Measurements from ENCODE around the gene BEST3.
"Not testable (repeated sequence)": the region's sequence is repeated elsewhere in the genome, so short reads cannot be mapped to it uniquely, and the experiment has no call there.

Gene BEST3

GRCh38 chr12:69630191-69630590 lies 68.9 kb downstream of the BEST3 start:
- H3K27ac Mint-ChIP-seq (ENCODE audit: low read depth): no peak overlapping the region
- H3K4me1 Mint-ChIP-seq: no peaks in the 10 kb centered on the region
- H3K27me3 Mint-ChIP-seq: peaks cover 12% of the 10 kb centered on the region
- ATAC-seq (replicated peaks; ENCODE audit: extremely low read depth, poor library complexity, severe bottlenecking) (no peak), DNase-seq (ENCODE audit: low spot score in 2 of 2) (no peak)
- no peaks in the 10 kb centered on the region for H3K9me3 Mint-ChIP-seq
- H3K4me3 Mint-ChIP-seq: no peak overlapping the region
- H3K36me3 Mint-ChIP-seq (ENCODE audit: insufficient read depth): no peaks in the 10 kb centered on the region

GRCh38 chr12:69627501-69627900 lies 71.6 kb downstream of the BEST3 start:
- H3K27me3 Mint-ChIP-seq: peaks cover 22% of the 10 kb centered on the region
- H3K36me3 Mint-ChIP-seq (ENCODE audit: insufficient read depth): no peaks in the 10 kb centered on the region
- H3K9me3 Mint-ChIP-seq: no peaks in the 10 kb centered on the region
- DNase-seq (ENCODE audit: low spot score in 2 of 2) (no peak), ATAC-seq (replicated peaks; ENCODE audit: extremely low read depth, poor library complexity, severe bottlenecking) (no peak)
- H3K4me1 Mint-ChIP-seq: no peaks in the 10 kb centered on the region
- H3K4me3 Mint-ChIP-seq: no peak overlapping the region
- H3K27ac Mint-ChIP-seq (ENCODE audit: low read depth): no peak overlapping the region

GRCh38 chr12:69623970-69624369 lies 75.1 kb downstream of the BEST3 start:
- no peaks in the 10 kb centered on the region for H3K4me1 Mint-ChIP-seq
- no peak for ATAC-seq (replicated peaks; ENCODE audit: extremely low read depth, poor library complexity, severe bottlenecking)
- H3K27ac Mint-ChIP-seq (ENCODE audit: low read depth): no peak overlapping the region
- no peaks in the 10 kb centered on the region for H3K36me3 Mint-ChIP-seq (ENCODE audit: insufficient read depth)
- no peaks in the 10 kb centered on the region for H3K9me3 Mint-ChIP-seq
- H3K4me3 Mint-ChIP-seq: no peak overlapping the region
- DNase-seq (ENCODE audit: low spot score in 2 of 2): no peak
- peaks cover 46% of the 10 kb centered on the region for H3K27me3 Mint-ChIP-seq

- Mint-ChIP-seq H3K4me1 (no peaks in the 10 kb centered on the region), H3K27me3 (peaks cover 53% of the 10 kb centered on the region)
- no peak for ATAC-seq (replicated peaks; ENCODE audit: extremely low read depth, poor library complexity, severe bottlenecking)
These were observed 77.6 kb downstream of the BEST3 start for GRCh38 chr12:69621551-69621950.

GRCh38 chr12:69620921-69621320 lies 78.2 kb downstream of the BEST3 start:
- Mint-ChIP-seq H3K27ac (ENCODE audit: low read depth) (no peak overlapping the region), H3K36me3 (ENCODE audit: insufficient read depth) (no peaks in the 10 kb centered on the region), H3K4me1 (no peaks in the 10 kb centered on the region), H3K27me3 (peaks cover 60% of the 10 kb centered on the region), H3K9me3 (no peaks in the 10 kb centered on the region), H3K4me3 (no peak overlapping the region)
- ATAC-seq (replicated peaks; ENCODE audit: extremely low read depth, poor library complexity, severe bottlenecking) (no peak), DNase-seq (ENCODE audit: low spot score in 2 of 2) (no peak)

More at GRCh38 chr12:69621551-69621950, 77.6 kb downstream of the BEST3 start:
- Mint-ChIP-seq H3K4me3 (no peak overlapping the region), H3K9me3 (no peaks in the 10 kb centered on the region), H3K36me3 (ENCODE audit: insufficient read depth) (no peaks in the 10 kb centered on the region), H3K27ac (ENCODE audit: low read depth) (no peak overlapping the region)
- no peak for DNase-seq (ENCODE audit: low spot score in 2 of 2)

GRCh38 chr12:69620077-69620476 lies 79.0 kb downstream of the BEST3 start:
- Mint-ChIP-seq H3K27me3 (peaks cover 65% of the 10 kb centered on the region), H3K4me1 (no peaks in the 10 kb centered on the region), H3K27ac (ENCODE audit: low read depth) (no peak overlapping the region), H3K4me3 (no peak overlapping the region), H3K36me3 (ENCODE audit: insufficient read depth) (no peaks in the 10 kb centered on the region), H3K9me3 (no peaks in the 10 kb centered on the region)
- ATAC-seq (replicated peaks; ENCODE audit: extremely low read depth, poor library complexity, severe bottlenecking) (no peak), DNase-seq (ENCODE audit: low spot score in 2 of 2) (no peak)

- DNase-seq (ENCODE audit: low spot score in 2 of 2) (no peak), ATAC-seq (replicated peaks; ENCODE audit: extremely low read depth, poor library complexity, severe bottlenecking) (no peak)
- Mint-ChIP-seq H3K9me3 (no peaks in the 10 kb centered on the region), H3K27ac (ENCODE audit: low read depth) (no peak overlapping the region), H3K4me1 (no peaks in the 10 kb centered on the region), H3K27me3 (peaks cover 61% of the 10 kb centered on the region), H3K36me3 (ENCODE audit: insufficient read depth) (no peaks in the 10 kb centered on the region), H3K4me3 (no peak overlapping the region)
These were observed 80.1 kb downstream of the BEST3 start for GRCh38 chr12:69619050-69619449.

GRCh38 chr12:69616025-69616424 lies 83.1 kb downstream of the BEST3 start:
- no peak overlapping the region for H3K4me3 Mint-ChIP-seq
- no peaks in the 10 kb centered on the region for H3K4me1 Mint-ChIP-seq
- no peak overlapping the region for H3K27ac Mint-ChIP-seq (ENCODE audit: low read depth)
- no peak for ATAC-seq (replicated peaks; ENCODE audit: extremely low read depth, poor library complexity, severe bottlenecking)
- H3K9me3 Mint-ChIP-seq: no peaks in the 10 kb centered on the region
- H3K27me3 Mint-ChIP-seq: peaks cover 52% of the 10 kb centered on the region
- no peaks in the 10 kb centered on the region for H3K36me3 Mint-ChIP-seq (ENCODE audit: insufficient read depth)
- DNase-seq (ENCODE audit: low spot score in 2 of 2): no peak

- Mint-ChIP-seq H3K9me3 (no peaks in the 10 kb centered on the region), H3K36me3 (ENCODE audit: insufficient read depth) (no peaks in the 10 kb centered on the region), H3K27me3 (peaks cover 42% of the 10 kb centered on the region), H3K27ac (ENCODE audit: low read depth) (no peak overlapping the region), H3K4me3 (no peak overlapping the region), H3K4me1 (peaks cover 5% of the 10 kb centered on the region)
- ATAC-seq (replicated peaks; ENCODE audit: extremely low read depth, poor library complexity, severe bottlenecking) (no peak), DNase-seq (ENCODE audit: low spot score in 2 of 2) (no peak)
These were observed 85.8 kb downstream of the BEST3 start for GRCh38 chr12:69613351-69613750.

- no peaks in the 10 kb centered on the region for H3K9me3 Mint-ChIP-seq
- H3K27me3 Mint-ChIP-seq: peaks cover 17% of the 10 kb centered on the region
- ATAC-seq (replicated peaks; ENCODE audit: extremely low read depth, poor library complexity, severe bottlenecking) (no peak), DNase-seq (ENCODE audit: low spot score in 2 of 2) (no peak)
- peaks cover 5% of the 10 kb centered on the region for H3K4me1 Mint-ChIP-seq
- no peaks in the 10 kb centered on the region for H3K36me3 Mint-ChIP-seq (ENCODE audit: insufficient read depth)
- no peak within 1 kb of the TSS for H3K27ac Mint-ChIP-seq (ENCODE audit: low read depth)
- H3K4me3 Mint-ChIP-seq: no peak within 1 kb of the TSS
These were observed 88.4 kb downstream of the BEST3 start, which contains the start of gene LRRC10 for GRCh38 chr12:69610729-69611128. Gene LRRC10 (minus strand): TSS chr12:69610907. CDS start chr12:69610838, 69 bp downstream.

- Mint-ChIP-seq H3K9me3 (no peaks in the 10 kb centered on the region), H3K4me1 (peaks cover 5% of the 10 kb centered on the region), H3K27ac (ENCODE audit: low read depth) (no peak overlapping the region), H3K27me3 (peaks cover 11% of the 10 kb centered on the region), H3K36me3 (ENCODE audit: insufficient read depth) (no peaks in the 10 kb centered on the region), H3K4me3 (no peak overlapping the region)
- no peak for DNase-seq (ENCODE audit: low spot score in 2 of 2)
- ATAC-seq (replicated peaks; ENCODE audit: extremely low read depth, poor library complexity, severe bottlenecking): no peak
These were observed 89.0 kb downstream of the BEST3 start for GRCh38 chr12:69610126-69610525.

- ATAC-seq (replicated peaks; ENCODE audit: extremely low read depth, poor library complexity, severe bottlenecking) (no peak), DNase-seq (ENCODE audit: low spot score in 2 of 2) (no peak)
- Mint-ChIP-seq H3K9me3 (no peaks in the 10 kb centered on the region), H3K36me3 (ENCODE audit: insufficient read depth) (no peaks in the 10 kb centered on the region), H3K4me1 (peaks cover 5% of the 10 kb centered on the region), H3K27me3 (no peaks in the 10 kb centered on the region), H3K27ac (ENCODE audit: low read depth) (no peak overlapping the region), H3K4me3 (no peak overlapping the region)
These were observed 91.0 kb downstream of the BEST3 start for GRCh38 chr12:69608114-69608513.

GRCh38 chr12:69604275-69604674 lies 94.8 kb downstream of the BEST3 start:
- not testable (repeated sequence) for H3K4me3 Mint-ChIP-seq; H3K27me3 Mint-ChIP-seq; H3K9me3 Mint-ChIP-seq; ATAC-seq (replicated peaks; ENCODE audit: extremely low read depth, poor library complexity, severe bottlenecking); DNase-seq (ENCODE audit: low spot score in 2 of 2); H3K27ac Mint-ChIP-seq (ENCODE audit: low read depth)
- Mint-ChIP-seq H3K4me1 (peaks cover 13% of the 10 kb centered on the region), H3K36me3 (ENCODE audit: insufficient read depth) (peaks cover 26% of the 10 kb centered on the region)
